ENCODE data around the gene MICB. TPM values are rescaled to one million over a fixed set of nuclear protein-coding genes. Genes with fewer than 3 reads are reported as not detected.
A peak's percentile ranks its signal among the peaks of the same experiment; 100 is the strongest.

Gene MICB
- total and polyA plus RNA-seq, 2 of the 8 experiments (the other 6 are each of a cell fraction or from before 2014, with no cell fraction given) = 16.2 to 25.3 TPM

DNA sequence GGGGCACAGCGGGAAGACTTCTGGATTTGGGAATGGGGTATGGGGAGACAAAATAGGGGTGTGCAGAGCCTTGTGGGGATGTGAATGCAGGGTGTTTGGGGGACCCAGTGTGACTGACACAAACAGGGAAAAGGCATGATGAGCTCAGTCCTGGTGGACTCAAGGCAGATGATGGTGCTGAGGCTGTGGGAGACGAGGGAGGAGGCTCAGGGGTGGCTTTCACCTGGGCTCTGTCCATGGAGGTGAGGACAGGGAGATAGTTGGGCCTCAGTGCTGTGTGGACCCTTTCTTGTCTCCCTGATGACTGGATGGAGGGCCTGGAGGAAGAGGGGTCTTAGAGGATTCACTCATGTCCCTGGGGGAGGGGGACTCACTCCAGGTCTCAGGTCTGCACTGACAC, 26.2 kb upstream of the MICB start:
- no peaks in the 10 kb centered on the region for H3K79me1 ChIP-seq (ENCODE audit: low read depth, low read length)
- H2AFZ ChIP-seq (ENCODE audit: low read length) = no peak overlapping the region
- no peaks in the 10 kb centered on the region for H3K79me2 ChIP-seq (ENCODE audit: control insufficient read depth in 1 of 2, insufficient read depth in 2 of 2, low read length in 2 of 2)
- H3K9me3 ChIP-seq (ENCODE audit: insufficient read depth in 2 of 2, low read depth in 1 of 2, low read length in 1 of 2) = no peaks in the 10 kb centered on the region
- H2BK5ac ChIP-seq (ENCODE audit: low read depth, low read length) = no peak overlapping the region
- no peak overlapping the region for H2BK20ac ChIP-seq (ENCODE audit: low read length)
- H2BK12ac ChIP-seq (ENCODE audit: low read depth, low read length) = no peak overlapping the region
- no peak overlapping the region for H2AK5ac ChIP-seq (ENCODE audit: low read depth, low read length)
- H2BK120ac ChIP-seq (replicated peaks; ENCODE audit: low read depth, low read length) = no peak overlapping the region
- no peak overlapping the region for H3K4me3 ChIP-seq (ENCODE audit: extremely low read depth in 1 of 4, insufficient read depth in 2 of 4, low read depth in 3 of 4, low read length in 4 of 4)
- 35% methylated on average over 2 of the region's 2 CpGs; no CpG with 5 or more reads in 1 of the 2 experiments for WGBS, 2 experiments (ENCODE audit: extremely low coverage in 1 of 2, insufficient coverage in 1 of 2, insufficient read length in 1 of 2, insufficient replicate concordance in 2 of 2, low coverage in 1 of 2, low lambda C conversion rate in 2 of 2, missing lambda C conversion rate in 1 of 2)
- DNase-seq (ENCODE audit: low read depth in 1 of 2, low spot score in 2 of 2) (no peak), FAIRE-seq (no peak)
- H3K27ac ChIP-seq (ENCODE audit: low read depth, low read length) = no peak overlapping the region
- no peak overlapping the region for H3K14ac ChIP-seq (ENCODE audit: insufficient read length)
- no peak overlapping the region for H3K56ac ChIP-seq (replicated peaks; ENCODE audit: insufficient read length, low read depth, low read length)
- H3K23ac ChIP-seq (ENCODE audit: insufficient read length) = no peak overlapping the region
- H3K27me3 ChIP-seq (replicated peaks in 1 of 4; ENCODE audit: control insufficient read depth in 3 of 4, extremely low read depth in 1 of 4, insufficient read depth in 3 of 4, low read length in 3 of 4) = peaks cover 0 to 2% (median 0%) of the 10 kb centered on the region in 4 experiments; a peak in 1 of 7 replicates
- no peaks in the 10 kb centered on the region for H4K20me1 ChIP-seq (replicated peaks in 1 of 2; ENCODE audit: control insufficient read depth in 1 of 2, insufficient read depth in 2 of 2, low read length in 2 of 2)
- ChIA-PET CTCF (ENCODE audit: partially characterized antibody) (interaction anchor here (0.8 to 1.4 kb wide), 3 partner anchors 9 to 105 kb away, joined by 3 to 4 read pairs (median 4); no protein-coding TSS in a partner anchor), POLR2A (ENCODE audit: partially characterized antibody) (interaction anchor here (0.7 to 1.6 kb wide), 3 partner anchors 9 to 126 kb away, joined by 3 to 7 read pairs (median 5); no protein-coding TSS in a partner anchor)
- no peak overlapping the region for H3K18ac ChIP-seq (ENCODE audit: extremely low read depth, low read length)
- H3K4me2 ChIP-seq (ENCODE audit: insufficient read depth in 1 of 2, low read depth in 2 of 2, low read length in 2 of 2) = no peak overlapping the region
- no peak overlapping the region for H3K4ac ChIP-seq (replicated peaks; ENCODE audit: insufficient read length, low read depth, low read length)
- H3K23me2 ChIP-seq (ENCODE audit: low read depth, low read length) = no peaks in the 10 kb centered on the region
- H2BK15ac ChIP-seq (ENCODE audit: low read length) = 0 out of 2 replicates have a peak overlapping the region, but pooled peaks have one; percentile 13
- no peak overlapping the region for H3K9ac ChIP-seq (replicated peaks in 1 of 4; ENCODE audit: extremely low read depth in 1 of 4, low read depth in 3 of 4, low read length in 3 of 4)
- H3K36me3 ChIP-seq (ENCODE audit: control insufficient read depth in 2 of 4, insufficient read depth in 4 of 4, low read length in 3 of 4) = no peaks in the 10 kb centered on the region
- H3K4me1 ChIP-seq (replicated peaks in 1 of 4; ENCODE audit: control insufficient read depth in 3 of 4, insufficient read depth in 4 of 4, low read length in 3 of 4) = no peaks in the 10 kb centered on the region
- no peak overlapping the region for H4K5ac ChIP-seq (ENCODE audit: insufficient read length, low read depth, low read length)
- no peak overlapping the region for H4K91ac ChIP-seq (replicated peaks; ENCODE audit: insufficient read length, low read length)
- no peak overlapping the region for H4K8ac ChIP-seq (ENCODE audit: extremely low read depth, insufficient read depth, low read length)
- no peak for TF ChIP-seq CTCF (IDR thresholded peaks at IDR 0.05; ENCODE audit: control extremely low read depth in 1 of 3, insufficient read depth in 1 of 3, low read depth in 1 of 3, low read length in 3 of 3)
